ENCODE results near the gene NUTM2A.
"Not testable (repeated sequence)": the region's sequence is repeated elsewhere in the genome, so short reads cannot be mapped to it uniquely, and the experiment has no call there.

GRCh38 chr10:87186016-87186415, 39.2 kb upstream of the NUTM2A start:
- TF ChIP-seq CTCF (IDR thresholded peaks at IDR 0.05 in 8 of 11, conservative IDR thresholded peaks at IDR 0.05 in 3 of 11); POLR2A (IDR thresholded peaks at IDR 0.05): not testable (repeated sequence)
